Skeletal muscle tissue (tissue), 4 donors: Measurements from ENCODE around the gene NFATC2. TPM values are rescaled to one million over a fixed set of nuclear protein-coding genes. Genes with fewer than 3 reads are reported as not detected.
A peak's percentile ranks its signal among the peaks of the same experiment; 100 is the strongest.
"Not testable (repeated sequence)": the region's sequence is repeated elsewhere in the genome, so short reads cannot be mapped to it uniquely, and the experiment has no call there.

Experiments used
- H3K27ac ChIP-seq: one replicate; pipeline ENCODE4 v1.7.0; 2013; ENCODE audit warnings: mild to moderate bottlenecking, low read depth, low read length, inconsistent platforms
- H3K27me3 ChIP-seq, 3 donors: one replicate each; pipeline ENCODE4 v1.7.0; 2013; ENCODE audit warnings: low read length in 3 of 3; ENCODE audit not compliant: control insufficient read depth in 3 of 3, insufficient read depth in 3 of 3
- H3K36me3 ChIP-seq, 3 donors: one replicate each; pipeline ENCODE4 v1.7.0; 2013; ENCODE audit warnings: low read length in 3 of 3; ENCODE audit not compliant: control insufficient read depth in 3 of 3, insufficient read depth in 3 of 3
- H3K4me1 ChIP-seq, 3 donors: one replicate each; pipeline ENCODE4 v1.7.0; 2013; ENCODE audit warnings: low read length in 3 of 3, mild to moderate bottlenecking in 3 of 3; ENCODE audit not compliant: control insufficient read depth in 3 of 3, insufficient read depth in 3 of 3
- H3K4me3 ChIP-seq, 3 donors: one replicate each; pipeline ENCODE4 v1.7.0; 2013; ENCODE audit warnings: low read length in 3 of 3
- H3K9ac ChIP-seq, 3 donors: one replicate each; pipeline ENCODE4 v1.7.0; 2013; ENCODE audit warnings: low read length in 3 of 3, mild to moderate bottlenecking in 3 of 3, moderate library complexity in 2 of 3, low read depth in 1 of 3
- H3K9me3 ChIP-seq, 3 donors: one replicate each; pipeline ENCODE4 v1.7.0; 2013; ENCODE audit warnings: low read length in 3 of 3; ENCODE audit not compliant: control insufficient read depth in 3 of 3
- total RNA-seq: library from RNA; depleted of rRNA; stranded (reverse); fragments of >200 nt; gene quantifications from one replicate; pipeline ENCODE4 v1.2.3, GENCODE V29; 2014
- donor health status: Osteomylitis.

NFATC2 gene
- total RNA-seq, 1 donor from 2014 or later = 3.1 TPM

GRCh38 chr20:51569815-51570738, 27.6 kb upstream of the NFATC2 start:
- peak overlapping the region; percentile 93 for H3K27ac ChIP-seq
- peaks cover 30 to 34% (median 33%) of the 10 kb centered on the region in 3 donors for H3K4me1 ChIP-seq
- no peaks in the 10 kb centered on the region for H3K36me3 ChIP-seq
- peaks cover 0 to 3% (median 0%) of the 10 kb centered on the region in 3 donors for H3K9me3 ChIP-seq
- peak overlapping the region; percentile 63 to 83 (median 67) for H3K9ac ChIP-seq
- no peaks in the 10 kb centered on the region for H3K27me3 ChIP-seq
- peak overlapping the region; percentile 17 to 72 (median 58) for H3K4me3 ChIP-seq

- H3K36me3 ChIP-seq, H3K27me3 ChIP-seq, H3K9ac ChIP-seq, H3K4me3 ChIP-seq, H3K27ac ChIP-seq, H3K9me3 ChIP-seq: not testable (repeated sequence)
- H3K4me1 ChIP-seq = peaks cover 34 to 40% (median 36%) of the 10 kb centered on the region in 3 donors
Measured at GRCh38 chr20:51568533-51568932, 26.0 kb upstream of the NFATC2 start.

- H3K4me3 ChIP-seq = no peak overlapping the region
- peaks cover 39 to 42% (median 39%) of the 10 kb centered on the region in 3 donors for H3K4me1 ChIP-seq
- H3K36me3 ChIP-seq = no peaks in the 10 kb centered on the region
- no peaks in the 10 kb centered on the region for H3K9me3 ChIP-seq
- H3K27me3 ChIP-seq = no peaks in the 10 kb centered on the region
- H3K9ac ChIP-seq = no peak overlapping the region
- H3K27ac ChIP-seq = no peak overlapping the region
Measured at GRCh38 chr20:51567622-51568021, 25.1 kb upstream of the NFATC2 start.

- Histone ChIP-seq H3K9ac (no peak overlapping the region), H3K4me1 (peaks cover 48 to 49% (median 48%) of the 10 kb centered on the region in 3 donors), H3K4me3 (no peak overlapping the region), H3K27me3 (no peaks in the 10 kb centered on the region), H3K27ac (no peak overlapping the region), H3K9me3 (no peaks in the 10 kb centered on the region), H3K36me3 (no peaks in the 10 kb centered on the region)
Measured at GRCh38 chr20:51566594-51566993, 24.1 kb upstream of the NFATC2 start.

- H3K4me1 ChIP-seq = peaks cover 45 to 46% (median 45%) of the 10 kb centered on the region in 3 donors
- no peak overlapping the region for H3K4me3 ChIP-seq
- H3K9ac ChIP-seq = peak overlapping the region in 1 of 3 donors; percentile 25
- no peaks in the 10 kb centered on the region for H3K9me3 ChIP-seq
- no peaks in the 10 kb centered on the region for H3K36me3 ChIP-seq
- H3K27me3 ChIP-seq = peaks cover 0 to 1% (median 0%) of the 10 kb centered on the region in 3 donors
- H3K27ac ChIP-seq = no peak overlapping the region
Measured at GRCh38 chr20:51565298-51566144, 23.0 kb upstream of the NFATC2 start.

GRCh38 chr20:51563486-51564332, 21.2 kb upstream of the NFATC2 start:
- peaks cover 0 to 7% (median 3%) of the 10 kb centered on the region in 3 donors for H3K27me3 ChIP-seq
- H3K9me3 ChIP-seq = no peaks in the 10 kb centered on the region
- peaks cover 41 to 43% (median 43%) of the 10 kb centered on the region in 3 donors for H3K4me1 ChIP-seq
- peak overlapping the region; percentile 67 for H3K27ac ChIP-seq
- no peaks in the 10 kb centered on the region for H3K36me3 ChIP-seq
- peak overlapping the region in 2 of 3 donors; percentile 87 to 94 for H3K4me3 ChIP-seq
- H3K9ac ChIP-seq = peak overlapping the region in 2 of 3 donors; percentile 71 to 77

- Histone ChIP-seq H3K9me3 (no peaks in the 10 kb centered on the region), H3K36me3 (no peaks in the 10 kb centered on the region), H3K27me3 (peaks cover 0 to 7% (median 3%) of the 10 kb centered on the region in 3 donors), H3K27ac (peak overlapping the region; percentile 67), H3K4me1 (peaks cover 41 to 43% (median 43%) of the 10 kb centered on the region in 3 donors), H3K4me3 (peak overlapping the region; percentile 79 to 94 (median 87)), H3K9ac (peak overlapping the region; percentile 71 to 88 (median 77))
Measured at GRCh38 chr20:51563174-51563485, 20.6 kb upstream of the NFATC2 start.

GRCh38 chr20:51562332-51563173, 20.0 kb upstream of the NFATC2 start:
- Histone ChIP-seq H3K4me3 (peak overlapping the region; percentile 79 to 94 (median 87)), H3K27ac (peak overlapping the region; percentile 82), H3K36me3 (no peaks in the 10 kb centered on the region), H3K9me3 (no peaks in the 10 kb centered on the region), H3K4me1 (peaks cover 41 to 43% (median 43%) of the 10 kb centered on the region in 3 donors), H3K27me3 (peaks cover 0 to 7% (median 3%) of the 10 kb centered on the region in 3 donors), H3K9ac (peak overlapping the region; percentile 71 to 88 (median 77))
